ENCODE results near the gene ROBO2.

ROBO2 gene

DNA sequence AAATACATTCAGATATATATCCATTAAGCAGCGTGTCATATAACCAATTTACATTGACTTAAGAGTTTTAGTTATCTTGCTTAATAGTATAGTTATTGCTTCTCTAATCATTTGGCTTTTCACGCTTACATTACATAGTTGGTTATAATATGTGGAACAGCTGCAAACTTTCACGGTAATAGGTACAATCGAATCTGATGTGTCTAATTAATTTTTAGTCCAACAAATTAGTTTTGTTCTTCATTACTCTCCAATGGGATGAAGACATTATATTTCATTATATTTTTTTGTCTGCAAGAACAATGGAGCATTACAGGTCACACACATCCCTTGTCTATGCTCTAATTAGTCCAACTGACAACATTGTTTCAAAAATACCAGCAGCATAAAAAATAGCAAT lies 546.3 kb downstream of the ROBO2 start:
- DNase-seq (ENCODE audit: low spot score), result no peak

GRCh38 chr3:77588863-77589262 lies 549.0 kb downstream of the ROBO2 start:
- no peak for DNase-seq (ENCODE audit: low spot score)

DNA sequence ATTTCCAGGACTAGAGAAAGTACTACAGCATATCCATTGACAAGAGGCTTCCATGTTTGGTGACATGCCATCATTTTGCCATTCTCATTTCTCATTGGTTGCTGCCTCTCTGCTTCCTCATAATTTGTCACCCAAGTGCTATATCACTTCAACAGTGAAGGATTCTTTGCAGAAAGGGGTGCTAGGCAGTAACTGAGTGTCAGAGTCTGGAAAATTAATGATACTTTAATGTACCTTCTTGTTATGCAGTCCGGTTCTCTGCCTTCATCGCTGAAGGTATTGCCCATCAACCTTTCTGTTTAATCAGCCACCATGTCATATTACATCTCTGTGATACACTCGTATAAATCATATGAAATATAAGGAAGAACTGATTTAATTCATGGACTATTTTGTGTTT lies 550.3 kb downstream of the ROBO2 start:
- no peak for DNase-seq (ENCODE audit: low spot score)

DNA sequence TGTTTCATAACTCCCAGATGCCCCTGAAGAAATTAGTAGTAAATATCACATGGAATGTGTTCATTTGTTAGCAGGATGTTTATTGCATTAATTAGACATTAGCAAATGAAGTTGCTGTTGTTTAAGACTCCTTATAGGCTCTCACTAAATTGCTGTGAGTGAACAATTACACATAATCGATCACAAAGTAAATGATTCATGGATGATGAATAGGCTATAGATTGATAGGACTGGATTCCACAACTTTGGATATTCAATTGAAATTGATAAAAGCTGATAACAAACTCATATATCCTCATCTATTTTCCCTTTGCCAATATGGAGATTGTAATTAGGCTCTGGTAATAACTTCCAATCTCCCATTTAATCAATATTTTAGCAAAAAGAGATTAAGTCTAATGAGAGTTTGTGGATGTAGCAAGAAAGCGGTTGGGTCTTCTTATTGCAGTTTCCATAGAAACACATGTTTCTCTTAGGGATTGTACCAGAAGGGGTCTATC lies 555.5 kb downstream of the ROBO2 start:
- DNase-seq (ENCODE audit: low spot score), result no peak

GRCh38 chr3:77599948-77600347 lies 560.0 kb downstream of the ROBO2 start:
- DNase-seq (ENCODE audit: low spot score), result no peak

DNA sequence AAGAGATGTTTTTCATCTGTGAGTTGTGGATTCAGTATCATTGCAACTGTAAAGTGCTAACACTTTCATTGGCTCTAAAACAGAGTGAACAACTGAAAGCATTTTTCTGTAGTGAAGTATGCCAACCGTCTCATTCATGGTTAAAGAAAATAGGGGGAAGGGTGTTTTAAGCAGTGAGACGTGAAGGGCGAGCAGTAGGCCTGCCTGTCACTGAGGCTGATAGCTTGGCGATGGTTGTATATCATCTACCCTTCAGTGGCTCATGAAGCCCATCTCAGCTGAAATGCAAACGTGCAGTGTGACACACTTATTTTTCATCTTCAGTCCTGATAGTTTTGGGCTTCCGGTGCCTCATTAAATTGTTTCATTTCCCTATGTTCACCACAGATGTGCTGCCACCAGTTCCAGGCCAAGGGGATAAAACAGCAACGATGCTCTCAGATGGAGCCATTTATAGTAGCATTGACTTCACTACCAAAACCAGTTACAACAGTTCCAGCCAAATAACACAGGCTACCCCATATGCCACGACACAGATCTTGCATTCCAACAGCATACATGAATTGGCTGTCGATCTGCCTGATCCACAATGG lies 562.0 kb downstream of the ROBO2 start:
- DNase-seq (ENCODE audit: low spot score), result no peak

- DNase-seq (ENCODE audit: low spot score), result no peak
Observed at GRCh38 chr3:77602722-77603121, 562.8 kb downstream of the ROBO2 start.

- no peak for DNase-seq (ENCODE audit: low spot score)
Observed at GRCh38 chr3:77605308-77605707, 565.4 kb downstream of the ROBO2 start.

DNA sequence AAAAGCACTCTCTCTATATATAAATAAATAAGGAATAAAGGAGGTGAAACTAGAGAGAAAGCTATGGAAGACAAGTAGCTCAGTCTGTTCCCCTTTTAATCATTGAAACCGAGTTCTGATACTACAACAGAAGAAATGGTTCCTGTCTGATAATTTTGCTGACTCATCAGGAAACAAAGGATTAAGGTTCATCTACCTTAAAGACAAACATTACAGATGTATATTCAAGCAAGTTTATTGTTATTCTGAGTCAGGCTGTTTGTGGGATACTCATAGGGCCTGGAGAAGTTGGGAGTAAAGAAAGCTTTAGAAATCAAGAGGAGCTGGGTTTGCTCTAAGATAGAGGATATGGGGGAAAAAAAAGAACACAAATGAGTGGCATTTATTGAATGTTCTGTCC lies 566.0 kb downstream of the ROBO2 start:
- DNase-seq (ENCODE audit: low spot score), result no peak

- no peak for DNase-seq (ENCODE audit: low spot score)
Observed at GRCh38 chr3:77606372-77606771, 566.5 kb downstream of the ROBO2 start.

DNA sequence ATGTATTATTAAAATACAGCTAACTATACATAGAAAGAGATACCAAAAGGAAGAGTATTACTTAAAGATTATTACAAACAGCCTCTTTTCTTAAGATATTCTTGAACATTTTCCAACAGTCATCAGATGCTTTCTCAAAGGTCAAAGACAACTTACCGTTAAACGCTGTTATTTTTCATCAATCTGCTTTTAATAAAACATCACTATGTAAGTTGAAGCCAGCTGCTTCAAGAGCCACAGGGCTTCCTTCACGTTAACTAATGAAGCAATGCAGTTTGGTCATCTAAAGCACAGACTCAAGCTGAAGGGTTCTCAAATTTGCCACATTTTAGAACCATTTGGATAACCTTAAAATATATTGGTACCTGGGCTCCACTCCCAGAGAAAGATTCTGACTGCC lies 578.8 kb downstream of the ROBO2 start:
- DNase-seq (ENCODE audit: low spot score), result no peak

GRCh38 chr3:77620009-77620408 lies 580.1 kb downstream of the ROBO2 start:
- peak; percentile 6 for DNase-seq (ENCODE audit: low spot score)

DNA sequence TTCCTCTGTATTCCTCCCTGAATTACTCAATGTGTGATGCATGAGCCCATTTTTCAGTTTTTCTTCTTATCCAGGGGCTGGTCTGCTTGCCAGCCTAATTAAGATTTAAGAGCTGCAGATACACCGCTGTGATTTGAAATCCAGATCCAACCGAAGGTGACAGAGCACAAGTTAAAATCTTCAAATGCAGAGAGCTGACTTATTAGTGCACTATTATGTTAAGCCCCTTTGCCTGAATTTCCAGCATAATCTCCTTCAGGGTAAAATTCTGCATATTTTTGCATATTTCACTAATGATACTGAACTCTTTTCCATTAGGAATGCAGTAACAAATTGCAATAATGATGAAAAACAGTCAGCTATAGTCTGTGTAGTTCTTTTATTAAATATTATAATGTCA lies 583.6 kb downstream of the ROBO2 start:
- no peak for DNase-seq (ENCODE audit: low spot score)

DNA sequence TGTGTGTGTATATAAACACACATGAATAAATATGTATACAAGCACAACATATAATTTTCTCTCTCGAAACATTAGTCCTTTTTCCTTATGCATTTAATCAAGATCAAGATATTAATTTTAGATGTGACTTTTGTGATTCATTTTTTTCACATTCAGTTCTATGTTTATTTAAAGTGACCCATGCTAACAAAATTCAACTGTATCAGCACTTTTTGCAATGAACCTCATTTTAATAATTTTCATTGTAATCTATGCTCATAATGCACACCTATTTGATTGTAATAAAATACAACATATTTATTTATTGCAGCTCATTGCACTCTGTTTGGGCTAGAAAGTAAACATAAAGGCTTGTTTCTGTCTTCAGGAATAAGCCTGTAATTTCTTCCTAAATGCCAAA lies 586.3 kb downstream of the ROBO2 start:
- no peak for DNase-seq (ENCODE audit: low spot score)

DNA sequence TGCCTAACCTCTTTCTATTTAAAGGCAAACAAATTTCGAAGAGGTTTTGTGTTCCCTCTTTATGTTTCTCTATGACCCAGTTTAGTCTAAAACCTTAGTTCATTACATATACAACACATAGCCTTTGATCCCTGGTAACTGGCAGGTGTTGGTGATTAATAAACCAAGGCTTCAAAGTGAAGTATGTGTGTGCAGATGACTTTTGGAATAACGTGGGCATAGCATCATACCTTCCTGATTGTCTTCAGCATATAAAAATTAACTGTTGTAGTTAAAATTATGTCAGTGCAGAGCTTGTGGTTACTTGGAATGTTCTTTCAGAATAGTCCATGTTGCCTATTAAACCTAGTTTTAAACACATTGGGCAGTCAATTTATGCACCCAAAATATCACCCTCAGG lies 608.3 kb downstream of the ROBO2 start:
- no peak for DNase-seq (ENCODE audit: low spot score)

DNA sequence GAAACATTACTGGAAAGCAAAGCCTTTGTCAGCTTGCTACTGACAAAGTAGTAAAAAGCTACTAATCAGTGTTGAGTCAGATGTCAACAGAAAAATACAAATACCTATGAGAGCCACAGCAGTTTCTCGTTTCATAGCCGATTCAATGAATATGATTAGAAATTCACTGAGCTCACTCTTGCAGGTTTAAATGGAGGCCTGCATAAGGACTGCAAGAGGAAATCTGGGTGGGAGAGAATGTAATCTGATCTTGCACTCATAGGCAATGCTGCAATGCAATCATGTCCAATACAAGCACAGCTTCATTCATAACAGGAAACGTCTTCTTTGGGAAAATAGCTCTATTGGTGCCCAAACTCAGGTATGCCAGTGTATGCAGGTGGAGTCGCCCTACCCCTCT lies 608.8 kb downstream of the ROBO2 start:
- DNase-seq (ENCODE audit: low spot score), result no peak

GRCh38 chr3:77652624-77653023 lies 612.7 kb downstream of the ROBO2 start:
- no peak for DNase-seq (ENCODE audit: low spot score)

DNA sequence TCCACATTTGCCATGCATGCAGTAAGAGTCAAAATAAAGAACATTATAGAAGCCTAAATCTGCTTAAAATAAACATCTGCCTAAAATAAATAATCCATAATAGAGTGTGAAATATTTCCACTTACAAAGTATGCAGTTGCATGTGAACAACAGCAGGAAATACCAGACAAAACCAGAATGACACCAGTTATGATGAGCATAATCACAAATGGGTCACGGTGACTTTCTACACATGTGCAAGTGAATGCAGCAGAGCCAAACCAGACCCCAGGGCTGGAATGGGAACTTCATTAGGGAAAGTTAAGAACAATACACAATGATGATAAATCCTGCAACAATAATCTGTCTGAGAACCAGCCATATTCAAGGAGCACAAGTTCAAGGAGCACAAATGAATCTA lies 615.5 kb downstream of the ROBO2 start:
- DNase-seq (ENCODE audit: low spot score), result no peak

DNA sequence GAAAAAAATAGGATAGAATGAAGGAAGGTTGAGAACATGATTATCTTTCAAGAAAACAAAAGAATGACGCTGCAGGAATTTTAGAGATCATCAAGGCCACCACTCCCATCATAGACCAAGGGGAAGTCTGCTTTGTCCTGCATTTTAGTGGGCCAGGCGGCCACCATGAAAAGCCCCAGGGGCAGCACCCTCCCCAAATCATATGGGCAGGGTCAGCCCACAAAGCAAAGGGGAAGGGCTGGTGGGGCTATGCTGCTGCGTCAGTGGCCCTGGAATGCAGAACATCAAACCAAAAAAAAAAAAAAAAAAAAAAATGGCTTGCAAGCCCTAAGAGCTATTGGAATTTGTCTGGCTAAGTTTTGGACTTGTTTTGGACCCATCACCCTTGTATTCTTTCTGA lies 620.8 kb downstream of the ROBO2 start:
- DNase-seq (ENCODE audit: low spot score), result no peak

DNA sequence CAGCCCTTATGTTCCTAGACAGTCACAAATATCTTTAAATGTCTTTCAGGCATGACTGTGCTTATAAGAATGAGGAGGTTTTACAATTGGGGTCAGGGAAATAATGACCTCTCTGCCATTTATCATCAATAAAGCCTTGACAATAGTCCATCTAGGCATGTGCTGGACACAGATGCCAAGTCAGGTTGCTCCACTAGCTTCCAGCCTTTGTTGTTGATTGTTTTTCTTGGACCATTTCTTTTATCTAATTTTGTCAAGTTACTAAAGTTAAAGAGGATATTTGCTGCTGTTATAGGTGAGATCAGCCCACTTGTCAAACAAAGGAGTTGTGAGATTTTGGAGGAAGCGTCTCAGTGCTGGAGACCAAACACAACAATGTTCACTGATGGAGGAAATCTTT lies 628.0 kb downstream of the ROBO2 start:
- peak; percentile 36 for DNase-seq (ENCODE audit: low spot score)

DNA sequence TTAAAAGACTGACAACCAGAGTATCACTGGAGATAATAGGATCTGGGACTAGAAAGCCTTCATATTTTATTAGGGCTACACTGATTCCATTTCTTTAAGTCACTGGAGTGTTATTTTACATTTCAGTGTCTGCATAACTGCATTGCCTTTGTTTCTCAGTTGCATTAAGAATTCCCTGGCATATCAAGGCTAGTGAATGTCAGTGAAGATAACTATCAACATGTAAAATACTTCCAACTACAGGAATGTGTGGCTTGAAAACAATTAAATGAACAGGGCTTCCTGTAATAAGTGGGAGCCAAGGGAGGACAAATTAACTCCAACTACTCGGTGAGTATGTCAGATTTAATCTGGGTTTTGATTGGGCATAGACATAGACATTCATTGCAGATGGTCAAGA lies 628.5 kb downstream of the ROBO2 start:
- no peak for DNase-seq (ENCODE audit: low spot score)

GRCh38 chr3:77672016-77672415 lies 632.1 kb downstream of the ROBO2 start:
- no peak for DNase-seq (ENCODE audit: low spot score)

DNA sequence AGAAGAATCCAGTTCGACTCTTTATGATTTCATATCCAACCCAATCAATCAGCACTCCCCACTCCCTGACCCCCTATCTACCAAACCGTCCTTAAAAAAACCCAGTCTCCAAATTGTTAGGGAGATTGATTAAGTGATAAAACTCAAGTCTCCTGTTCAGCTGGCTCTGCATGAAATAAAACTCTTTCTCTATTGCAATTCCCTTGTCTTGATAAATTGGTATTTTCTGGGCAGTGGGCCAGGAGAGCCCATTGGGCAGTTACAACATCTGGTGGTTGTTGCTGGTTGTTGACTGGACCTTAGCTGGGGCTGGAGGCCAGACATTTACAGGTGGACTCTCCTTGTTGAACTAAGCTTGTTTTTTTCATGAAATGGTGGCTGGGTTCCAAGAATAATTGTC lies 642.3 kb downstream of the ROBO2 start:
- DNase-seq (ENCODE audit: low spot score), result no peak

DNA sequence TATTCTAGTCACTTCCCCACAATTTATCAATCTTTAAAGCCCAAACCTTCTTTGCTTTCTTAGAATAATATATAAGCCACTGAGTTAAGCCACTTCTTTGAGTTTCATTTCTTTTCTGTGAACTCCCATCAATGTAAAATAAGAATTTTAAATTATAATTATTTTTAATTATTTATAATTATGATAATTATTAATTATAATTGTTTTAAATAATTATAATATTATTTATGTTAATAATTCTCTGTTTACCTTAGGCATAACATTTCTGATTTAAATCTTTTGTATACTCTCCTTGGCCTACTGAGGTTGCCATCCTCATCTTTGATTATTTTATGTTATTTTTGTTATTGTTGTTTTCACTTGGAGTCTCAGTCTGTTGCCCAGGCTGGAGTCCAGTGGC lies 644.2 kb downstream of the ROBO2 start:
- no peak for DNase-seq (ENCODE audit: low spot score)

- DNase-seq (ENCODE audit: low spot score), result no peak
Observed at GRCh38 chr3:77685713-77686112, 645.8 kb downstream of the ROBO2 start.

All from kidney capillary endothelial cell (primary cell).